ENCODE results near the gene PRIM2. TPM values are rescaled to one million over a fixed set of nuclear protein-coding genes. Genes with fewer than 3 reads are reported as not detected.
"Not testable (repeated sequence)": the region's sequence is repeated elsewhere in the genome, so short reads cannot be mapped to it uniquely, and the experiment has no call there.

The PRIM2 gene
- polyA plus RNA-seq, 6 donors from 2014 or later: 3.8 to 11.4 (median 8.8) TPM

DNA sequence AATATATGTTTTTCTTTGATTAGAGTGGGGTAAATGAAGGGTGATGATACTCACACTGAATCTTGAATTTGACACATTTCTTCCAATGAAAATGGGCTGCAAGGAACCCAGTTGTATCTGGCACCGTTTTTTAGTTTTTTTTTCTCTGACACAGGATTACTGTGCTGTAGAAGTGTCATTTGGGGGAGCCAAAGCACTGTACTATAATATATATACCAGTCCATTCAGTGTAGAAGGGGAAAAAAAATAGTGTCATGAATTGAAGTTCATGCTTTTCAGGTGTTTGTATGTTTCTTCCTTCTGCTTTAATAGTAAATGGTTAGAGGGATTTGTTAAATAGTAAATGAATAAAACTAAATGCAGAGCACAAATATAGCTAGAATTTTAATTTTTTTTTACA, 35.2 kb downstream of the PRIM2 start:
- ATAC-seq (ENCODE audit: low read depth in 2 of 2); H3K27ac Mint-ChIP-seq; H3K9me3 Mint-ChIP-seq; H3K4me3 Mint-ChIP-seq; H3K36me3 Mint-ChIP-seq; H3K27me3 Mint-ChIP-seq; DNase-seq: not testable (repeated sequence)
- H3K4me1 Mint-ChIP-seq: peaks cover 11 to 23% (median 18%) of the 10 kb centered on the region in 3 donors

DNA sequence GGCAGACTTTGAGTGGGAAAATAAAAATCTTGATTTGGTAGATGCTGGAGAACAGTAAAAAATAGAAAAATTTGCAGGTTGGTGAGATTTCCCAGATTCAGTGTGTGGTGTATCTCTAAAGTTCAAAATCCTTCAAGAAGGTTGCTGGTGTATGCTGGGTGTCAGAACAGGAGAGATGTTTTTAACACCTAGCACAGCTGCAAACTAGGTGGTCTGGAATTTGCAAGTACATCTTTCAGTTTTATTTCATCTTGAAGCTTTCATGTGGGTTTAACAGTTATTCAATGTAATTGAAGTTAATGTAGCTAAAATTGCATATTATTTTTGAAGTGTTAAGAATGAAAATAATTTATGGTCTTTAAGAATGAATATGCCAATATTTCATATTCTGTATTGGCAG, 40.9 kb downstream of the PRIM2 start:
- H3K27me3 Mint-ChIP-seq; DNase-seq; H3K27ac Mint-ChIP-seq; H3K36me3 Mint-ChIP-seq; H3K9me3 Mint-ChIP-seq; ATAC-seq (ENCODE audit: low read depth in 2 of 2); H3K4me3 Mint-ChIP-seq; H3K4me1 Mint-ChIP-seq: not testable (repeated sequence)

DNA sequence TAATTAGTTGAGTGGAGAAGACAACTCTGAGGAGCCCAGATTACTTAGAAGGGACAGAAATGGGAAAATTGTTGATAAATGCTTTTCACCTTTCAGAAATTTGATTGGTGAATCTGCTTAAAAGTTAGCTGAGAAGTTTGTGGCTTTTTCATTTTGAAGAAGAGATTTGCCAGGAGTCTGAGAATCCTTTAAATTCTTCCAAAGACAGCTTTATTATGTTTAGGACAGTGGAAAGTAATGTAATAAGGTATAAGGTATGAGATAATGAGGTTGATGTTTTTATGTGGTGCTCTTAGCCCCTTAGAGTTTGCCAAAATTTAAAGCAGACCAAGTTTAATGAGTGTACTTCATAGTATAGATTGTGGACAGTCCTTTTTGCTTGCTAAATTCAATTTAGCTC, 42.3 kb downstream of the PRIM2 start:
- H3K4me3 Mint-ChIP-seq; ATAC-seq (ENCODE audit: low read depth in 2 of 2); H3K4me1 Mint-ChIP-seq; DNase-seq; H3K27me3 Mint-ChIP-seq; H3K36me3 Mint-ChIP-seq; H3K9me3 Mint-ChIP-seq; H3K27ac Mint-ChIP-seq: not testable (repeated sequence)

DNA sequence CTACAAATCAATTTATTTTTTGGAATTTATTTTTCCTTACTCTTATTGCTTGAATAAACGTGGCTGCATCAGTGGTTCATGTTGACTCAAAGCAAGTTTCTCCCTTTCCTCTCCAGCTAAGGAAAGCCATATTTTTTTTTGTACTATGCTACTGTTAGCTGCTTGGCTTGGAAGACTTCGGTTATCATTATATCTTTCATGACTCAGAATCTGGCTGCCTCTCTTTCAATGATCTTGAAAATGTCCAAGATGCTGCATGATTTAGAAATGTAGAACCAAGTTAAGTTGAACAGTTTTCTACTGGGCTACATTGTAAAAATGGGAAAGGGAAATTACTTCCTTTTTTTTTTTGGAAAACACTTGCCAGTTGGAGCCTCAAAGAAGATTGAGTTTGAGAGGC, 44.9 kb downstream of the PRIM2 start:
- H3K9me3 Mint-ChIP-seq; DNase-seq; H3K27me3 Mint-ChIP-seq; H3K4me1 Mint-ChIP-seq; H3K27ac Mint-ChIP-seq; H3K36me3 Mint-ChIP-seq; ATAC-seq (ENCODE audit: low read depth in 2 of 2); H3K4me3 Mint-ChIP-seq: not testable (repeated sequence)

DNA sequence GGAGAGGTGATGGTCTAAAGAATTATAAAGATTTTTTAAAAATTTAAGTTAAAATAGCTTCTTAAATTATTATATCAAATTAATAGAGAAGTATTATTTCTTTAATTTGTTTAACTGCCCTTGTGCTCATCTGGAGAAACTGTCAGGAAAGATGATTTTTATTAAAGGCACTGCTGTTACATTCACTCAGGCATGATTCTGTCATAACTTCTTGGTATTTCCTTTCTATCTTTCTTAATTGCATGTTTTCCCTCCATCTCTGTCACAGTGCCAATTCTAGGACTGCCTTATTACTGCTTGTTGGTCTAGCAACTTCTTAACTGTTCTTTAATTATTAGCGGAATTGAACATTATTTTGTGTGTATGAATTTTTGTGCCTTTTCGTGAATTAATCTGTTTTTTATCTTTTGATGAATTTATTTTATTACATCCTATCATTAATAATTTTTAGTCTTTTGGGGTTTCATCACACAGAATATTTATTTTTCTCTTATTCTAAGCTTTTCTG, 47.7 kb downstream of the PRIM2 start:
- not testable (repeated sequence) for H3K27me3 Mint-ChIP-seq; H3K4me1 Mint-ChIP-seq; H3K9me3 Mint-ChIP-seq; H3K36me3 Mint-ChIP-seq; H3K27ac Mint-ChIP-seq; DNase-seq; ATAC-seq (ENCODE audit: low read depth in 2 of 2); H3K4me3 Mint-ChIP-seq

DNA sequence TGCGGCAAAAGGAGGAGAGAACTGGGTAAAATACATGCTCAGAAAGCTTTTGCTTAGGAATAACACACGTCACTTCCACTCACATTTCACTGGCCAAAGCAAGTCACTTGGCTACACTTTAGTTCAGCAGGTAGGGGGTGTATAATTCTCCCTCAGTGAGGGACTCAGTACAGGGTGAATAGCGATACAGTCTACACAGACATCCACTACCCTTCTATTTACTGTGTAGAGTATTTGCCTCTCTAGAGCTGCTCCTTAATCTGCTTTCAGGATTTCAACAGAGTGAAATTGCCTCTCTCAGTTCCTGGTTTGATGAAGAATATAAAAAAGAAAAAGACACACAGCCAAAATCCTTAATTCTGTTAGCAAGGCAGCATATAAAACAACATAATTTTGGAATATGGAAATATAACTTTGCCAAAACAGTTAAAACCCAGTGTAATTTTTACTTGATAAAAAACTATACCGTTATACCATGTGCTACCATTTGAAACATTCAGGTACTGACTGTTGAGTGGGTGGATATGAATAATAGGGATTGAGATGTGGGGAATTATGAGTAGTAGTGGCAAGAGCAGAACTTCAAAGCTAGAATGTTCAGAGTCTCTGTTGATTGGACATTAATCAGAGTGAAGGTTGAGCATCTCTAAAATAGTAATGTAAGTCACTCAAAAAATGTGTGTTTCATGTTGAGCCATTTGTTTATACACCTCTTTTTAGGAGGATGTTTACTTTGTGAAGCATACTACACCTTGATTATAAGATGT, 51.7 kb downstream of the PRIM2 start:
- not testable (repeated sequence) for H3K27me3 Mint-ChIP-seq; DNase-seq; H3K4me1 Mint-ChIP-seq; H3K9me3 Mint-ChIP-seq; ATAC-seq (ENCODE audit: low read depth in 2 of 2); H3K36me3 Mint-ChIP-seq
- peak overlapping the region in 3 of 6 donors; percentile 6 to 20 (median 15) for H3K27ac Mint-ChIP-seq
- peak overlapping the region in 1 of 8 donors; percentile 29 for H3K4me3 Mint-ChIP-seq

DNA sequence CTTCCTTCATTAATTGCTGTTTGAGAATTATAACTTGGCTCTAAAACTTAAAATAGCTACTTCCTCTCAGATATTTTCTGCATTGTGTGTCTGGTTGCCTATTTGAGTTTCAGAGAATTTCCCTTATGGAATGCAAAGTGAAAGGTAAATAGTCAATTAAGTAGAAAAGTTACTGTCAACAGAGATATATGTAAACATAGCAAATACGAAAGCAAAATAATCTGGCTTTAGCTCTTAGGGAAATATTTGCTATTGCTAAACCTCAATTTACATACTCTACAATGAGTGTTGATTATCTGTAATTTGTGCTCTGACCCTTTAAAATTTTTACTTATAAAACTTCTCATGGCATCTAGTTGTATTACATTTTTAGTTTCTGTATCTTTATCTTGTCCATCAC, 54.3 kb downstream of the PRIM2 start:
- not testable (repeated sequence) for H3K4me3 Mint-ChIP-seq; DNase-seq; H3K27me3 Mint-ChIP-seq; H3K4me1 Mint-ChIP-seq; H3K9me3 Mint-ChIP-seq; ATAC-seq (ENCODE audit: low read depth in 2 of 2); H3K36me3 Mint-ChIP-seq
- peak overlapping the region in 3 of 6 donors; percentile 8 to 82 (median 69) for H3K27ac Mint-ChIP-seq

DNA sequence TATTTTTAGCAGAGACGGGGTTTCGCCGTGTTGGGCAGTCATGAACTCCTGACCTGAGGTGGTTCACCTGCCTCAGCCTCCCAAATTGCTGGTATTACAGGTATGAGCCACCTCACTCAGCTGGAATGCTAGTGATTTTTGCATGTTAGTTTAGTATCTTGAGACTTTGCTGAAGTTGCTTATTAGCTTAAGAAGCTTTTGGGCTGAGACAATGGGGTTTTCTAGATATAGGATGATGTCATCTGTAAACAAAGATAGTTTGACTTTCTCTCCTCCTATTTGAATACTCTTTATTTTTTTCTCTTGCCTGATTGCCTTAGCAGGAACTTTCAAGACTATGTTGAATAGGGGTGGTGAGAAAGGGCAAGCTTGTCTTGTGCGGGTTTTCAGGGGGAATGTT, 57.3 kb downstream of the PRIM2 start:
- DNase-seq; H3K36me3 Mint-ChIP-seq; H3K27me3 Mint-ChIP-seq; H3K4me1 Mint-ChIP-seq; H3K27ac Mint-ChIP-seq; H3K4me3 Mint-ChIP-seq; H3K9me3 Mint-ChIP-seq; ATAC-seq (ENCODE audit: low read depth in 2 of 2): not testable (repeated sequence)

DNA sequence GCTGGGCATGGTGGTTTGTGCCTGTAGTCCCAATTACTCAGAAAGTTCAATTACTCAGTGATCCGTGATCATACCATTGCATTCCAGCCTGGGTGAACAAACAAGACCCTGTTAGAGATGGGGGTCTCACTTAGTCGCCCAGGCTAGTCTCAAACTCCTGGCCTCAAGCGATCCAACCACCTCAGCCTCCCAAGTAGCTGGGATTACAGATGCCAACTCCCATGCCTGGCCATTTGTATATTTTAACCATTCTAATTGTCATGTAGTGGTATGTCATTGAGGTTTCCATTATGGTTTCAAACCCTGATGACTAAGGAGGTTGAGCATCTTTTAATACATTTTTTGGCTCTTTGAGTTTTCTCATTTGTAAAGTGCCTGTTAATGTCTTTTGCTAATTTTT, 58.7 kb downstream of the PRIM2 start:
- H3K4me3 Mint-ChIP-seq; DNase-seq; ATAC-seq (ENCODE audit: low read depth in 2 of 2); H3K27ac Mint-ChIP-seq; H3K27me3 Mint-ChIP-seq; H3K4me1 Mint-ChIP-seq; H3K9me3 Mint-ChIP-seq: not testable (repeated sequence)
- peaks cover 13% of the 10 kb centered on the region in 2 donors for H3K36me3 Mint-ChIP-seq

DNA sequence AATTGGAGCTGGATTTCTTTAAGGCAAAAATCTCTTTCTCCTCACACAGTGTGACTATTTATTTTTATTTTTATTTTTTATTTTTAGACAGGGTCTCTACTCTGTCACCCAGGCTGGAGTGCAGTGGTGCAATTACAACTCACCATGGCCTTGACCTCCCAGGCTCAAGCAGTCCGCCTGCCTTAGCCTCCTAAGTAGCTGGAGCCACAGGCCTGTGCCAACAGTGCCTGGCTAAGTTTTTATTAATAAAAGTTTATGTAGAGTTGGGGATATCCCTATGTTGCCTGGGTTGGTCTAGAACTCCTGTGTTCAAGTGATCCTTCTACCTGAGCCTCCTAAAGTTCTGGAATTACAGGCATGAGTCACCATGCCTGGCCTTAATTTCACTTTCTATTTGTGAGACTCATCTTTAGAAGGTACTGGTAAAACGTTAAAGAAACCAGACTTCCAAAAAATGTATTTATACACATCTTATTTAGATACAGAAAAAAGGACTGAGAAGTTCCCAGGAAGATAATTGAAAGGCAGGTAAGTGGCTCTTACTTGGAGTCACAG, 71.7 kb downstream of the PRIM2 start:
- not testable (repeated sequence) for DNase-seq; H3K36me3 Mint-ChIP-seq; ATAC-seq (ENCODE audit: low read depth in 2 of 2); H3K4me3 Mint-ChIP-seq; H3K27me3 Mint-ChIP-seq
- Mint-ChIP-seq H3K9me3 (peaks cover 0 to 14% (median 5%) of the 10 kb centered on the region in 7 donors), H3K4me1 (peaks cover 3 to 21% (median 19%) of the 10 kb centered on the region in 3 donors), H3K27ac (peak overlapping the region in 1 of 6 donors; percentile 32)

DNA sequence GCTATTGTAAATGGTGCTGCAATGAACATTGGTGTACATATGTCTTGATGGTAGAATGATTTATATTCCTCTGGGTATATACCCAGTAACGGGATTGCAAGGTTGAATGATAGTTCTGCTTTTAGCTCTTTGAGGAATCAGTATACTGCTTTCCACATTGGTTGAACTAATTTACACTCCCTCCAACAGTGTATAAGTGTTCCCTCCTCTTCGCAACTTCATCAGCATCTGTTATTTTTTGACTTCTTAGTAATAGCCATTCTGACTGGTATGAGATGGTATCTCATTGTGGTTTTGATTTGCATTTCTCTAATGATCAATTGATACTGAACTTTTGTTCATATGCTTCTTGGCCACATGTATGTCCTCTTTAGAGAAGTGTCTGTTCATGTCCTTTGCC, 73.4 kb downstream of the PRIM2 start:
- not testable (repeated sequence) for DNase-seq; H3K27me3 Mint-ChIP-seq; H3K4me3 Mint-ChIP-seq; H3K27ac Mint-ChIP-seq; ATAC-seq (ENCODE audit: low read depth in 2 of 2)
- Mint-ChIP-seq H3K36me3 (peaks cover 10 to 17% of the 10 kb centered on the region in 2 donors), H3K9me3 (peaks cover 5 to 26% (median 16%) of the 10 kb centered on the region in 7 donors), H3K4me1 (peaks cover 9 to 34% (median 27%) of the 10 kb centered on the region in 3 donors)

DNA sequence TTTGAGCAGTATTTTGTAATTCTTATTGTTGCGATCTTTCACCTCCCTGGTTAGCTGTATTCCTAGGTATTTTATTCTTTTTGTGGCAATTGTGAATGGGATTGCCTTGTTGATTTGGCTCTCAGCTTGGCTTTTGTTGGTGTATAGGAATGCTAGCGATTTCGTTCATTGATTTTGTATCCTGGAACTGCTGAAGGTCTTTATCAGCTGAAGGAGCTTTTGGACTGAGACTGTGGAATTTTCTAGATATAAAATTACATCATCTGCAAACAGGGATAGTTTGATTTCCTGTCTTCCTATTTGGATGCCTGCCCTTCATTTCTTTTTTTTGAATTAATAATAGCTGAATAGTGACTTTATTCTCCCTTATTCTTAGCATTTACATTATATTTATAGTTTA, 74.6 kb downstream of the PRIM2 start:
- Mint-ChIP-seq H3K9me3 (peaks cover 5 to 38% (median 28%) of the 10 kb centered on the region in 7 donors), H3K36me3 (peaks cover 20 to 28% of the 10 kb centered on the region in 2 donors), H3K4me1 (peaks cover 9 to 35% (median 25%) of the 10 kb centered on the region in 3 donors)
- not testable (repeated sequence) for ATAC-seq (ENCODE audit: low read depth in 2 of 2); H3K4me3 Mint-ChIP-seq; H3K27me3 Mint-ChIP-seq; H3K27ac Mint-ChIP-seq; DNase-seq

DNA sequence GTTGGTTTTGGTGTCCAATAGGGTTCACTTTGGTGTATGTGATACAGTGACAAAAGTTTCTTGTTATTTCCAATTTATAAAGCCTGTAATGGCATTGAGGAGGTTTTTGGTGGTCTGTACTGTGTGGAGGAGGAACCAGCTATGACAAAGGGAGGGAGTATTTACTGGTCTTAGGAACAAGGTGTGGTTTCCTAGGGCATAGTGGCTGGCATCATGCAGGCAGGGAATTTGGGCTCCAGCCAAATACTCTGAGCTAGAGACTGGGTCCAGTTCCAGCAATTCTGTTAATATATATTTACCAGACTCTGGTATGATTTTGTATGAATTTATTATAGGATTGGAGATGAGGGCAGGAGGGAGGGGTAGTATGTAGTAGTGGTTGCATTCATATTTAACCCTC, 101.9 kb downstream of the PRIM2 start:
- not testable (repeated sequence) for H3K9me3 Mint-ChIP-seq; H3K4me3 Mint-ChIP-seq; H3K27me3 Mint-ChIP-seq; H3K27ac Mint-ChIP-seq; ATAC-seq (ENCODE audit: low read depth in 2 of 2); H3K36me3 Mint-ChIP-seq; DNase-seq
- peaks cover 24 to 33% (median 25%) of the 10 kb centered on the region in 3 donors for H3K4me1 Mint-ChIP-seq

DNA sequence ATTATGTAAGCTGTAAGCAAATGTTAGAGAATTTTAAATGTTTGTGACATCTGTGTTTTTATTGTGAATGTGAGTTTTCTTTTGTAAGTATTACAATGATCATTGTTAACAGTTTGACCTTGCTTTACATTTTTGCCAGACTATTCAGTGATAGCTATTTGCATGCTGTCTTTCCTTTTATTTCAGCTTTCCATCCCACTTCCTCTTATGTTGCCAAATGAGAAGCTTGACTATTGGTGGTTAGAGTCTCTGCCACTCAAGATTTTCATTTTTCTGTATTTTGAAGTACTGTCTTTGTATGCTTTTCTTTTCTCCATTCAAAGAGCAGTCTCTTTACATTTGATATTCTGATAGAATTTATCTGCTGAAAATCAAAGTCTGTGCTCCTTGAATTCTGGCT, 104.1 kb downstream of the PRIM2 start:
- peak overlapping the region in 3 of 6 donors; percentile 4 to 93 (median 50) for H3K27ac Mint-ChIP-seq
- H3K4me3 Mint-ChIP-seq: peak overlapping the region in 1 of 8 donors; percentile 7
- H3K4me1 Mint-ChIP-seq: peaks cover 24 to 33% (median 25%) of the 10 kb centered on the region in 3 donors
- no peaks in the 10 kb centered on the region for H3K36me3 Mint-ChIP-seq
- ATAC-seq (ENCODE audit: low read depth in 2 of 2) (no peak), DNase-seq (no peak)
- H3K27me3 Mint-ChIP-seq: no peaks in the 10 kb centered on the region
- peaks cover 0 to 2% (median 0%) of the 10 kb centered on the region in 7 donors for H3K9me3 Mint-ChIP-seq
